HG03558 (cell line): ENCODE data around the gene BMPR1A.

ENCODE experiments used
- ATAC-seq: cut with Tn5 transposase; IDR thresholded peaks from one replicate; pipeline ENCODE4 v1.9.1; 2021; ENCODE audit warnings: moderate number of reproducible peaks; ENCODE audit not compliant: unreplicated experiment; ENCODE audit errors: extremely low read depth

The BMPR1A gene

DNA sequence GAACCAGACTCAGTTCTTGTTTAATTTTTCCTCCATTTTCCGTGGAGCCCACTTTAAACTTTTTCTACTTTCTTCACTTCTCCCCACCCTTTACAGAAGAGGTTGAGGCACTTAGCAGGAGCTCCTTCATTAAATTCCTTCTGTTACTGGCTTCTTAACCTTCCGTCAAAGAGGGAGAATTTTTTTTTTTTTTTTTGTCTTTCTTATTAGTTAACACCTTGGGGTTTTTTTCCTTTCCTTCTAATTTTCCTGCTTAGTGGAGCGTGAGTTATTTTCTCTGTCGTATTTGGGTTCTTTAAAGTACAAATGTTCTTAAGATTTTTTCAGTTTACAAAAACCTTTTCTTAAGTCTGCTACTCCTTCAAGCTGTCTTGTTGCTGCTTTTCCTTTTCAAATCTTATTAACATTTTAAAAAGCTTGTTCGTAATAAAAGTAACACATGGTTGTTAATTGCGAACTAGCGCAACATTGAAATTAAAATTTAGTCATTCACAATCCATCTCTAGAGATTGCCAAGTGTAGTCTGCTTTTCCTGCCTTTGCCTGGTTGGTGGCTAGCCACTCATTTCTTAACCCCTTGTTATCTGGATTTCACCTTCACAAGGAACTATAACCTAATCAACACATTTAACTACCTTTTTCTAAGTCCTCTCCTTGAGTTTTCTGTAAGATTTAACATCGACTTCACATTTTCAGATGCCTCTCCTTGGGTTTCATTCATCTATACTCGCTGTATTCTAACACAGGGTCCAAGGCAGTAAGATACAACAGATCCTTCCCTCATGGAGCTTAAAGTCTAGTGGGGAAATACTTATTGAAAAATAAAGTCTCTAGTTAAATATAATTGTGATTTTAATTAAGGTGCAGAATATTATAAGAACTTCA lies 2.0 kb downstream of the BMPR1A start:
- ATAC-seq, result no peak

DNA sequence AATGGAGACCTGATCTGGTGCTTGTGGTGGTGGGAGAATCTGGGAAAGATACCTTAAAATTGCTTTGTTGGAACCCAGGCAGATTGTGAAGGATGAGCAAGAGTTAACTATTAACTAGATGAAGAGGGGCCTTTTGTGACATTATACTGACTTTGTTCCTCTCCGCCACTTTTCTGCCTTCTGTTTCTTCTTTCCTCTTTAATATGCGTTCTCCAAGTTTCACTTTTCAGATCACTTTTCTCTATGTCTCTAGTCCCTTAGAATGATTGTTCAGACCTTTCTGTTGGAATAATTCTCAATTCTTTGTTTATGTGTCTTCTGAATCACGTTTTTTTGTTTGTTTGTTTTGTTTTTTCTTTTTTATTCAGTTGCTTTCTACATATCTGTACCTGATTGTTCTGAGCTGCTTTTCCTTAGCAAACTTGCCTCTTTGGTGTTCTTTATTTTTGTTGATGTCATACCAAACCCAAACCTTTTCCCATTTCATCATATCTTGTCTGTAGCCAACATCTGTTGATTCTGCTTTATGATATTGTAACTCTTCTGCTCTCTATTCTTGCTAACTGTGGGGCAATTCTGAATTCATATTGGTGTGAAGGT lies 2.8 kb downstream of the BMPR1A start:
- no peak for ATAC-seq

DNA sequence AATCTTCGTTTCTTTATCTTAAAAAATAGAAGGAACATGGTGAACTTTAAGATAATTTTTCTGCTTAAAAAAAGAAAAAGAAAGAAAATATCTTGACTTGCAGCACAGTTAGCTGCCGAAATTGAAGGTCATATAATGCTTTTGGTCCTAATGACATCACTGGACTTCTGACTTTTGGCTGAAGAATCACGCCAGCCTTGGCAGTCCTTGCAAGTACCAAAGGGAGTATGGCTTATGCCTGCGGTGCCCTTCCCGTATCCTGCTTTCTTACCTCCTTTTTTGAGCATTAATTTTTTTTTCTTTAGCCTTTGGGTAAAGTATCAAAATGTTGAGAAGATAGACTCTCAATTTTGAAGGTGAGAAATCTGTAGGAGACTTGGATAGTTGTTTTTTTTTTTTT lies 7.0 kb downstream of the BMPR1A start:
- ATAC-seq, result no peak

DNA sequence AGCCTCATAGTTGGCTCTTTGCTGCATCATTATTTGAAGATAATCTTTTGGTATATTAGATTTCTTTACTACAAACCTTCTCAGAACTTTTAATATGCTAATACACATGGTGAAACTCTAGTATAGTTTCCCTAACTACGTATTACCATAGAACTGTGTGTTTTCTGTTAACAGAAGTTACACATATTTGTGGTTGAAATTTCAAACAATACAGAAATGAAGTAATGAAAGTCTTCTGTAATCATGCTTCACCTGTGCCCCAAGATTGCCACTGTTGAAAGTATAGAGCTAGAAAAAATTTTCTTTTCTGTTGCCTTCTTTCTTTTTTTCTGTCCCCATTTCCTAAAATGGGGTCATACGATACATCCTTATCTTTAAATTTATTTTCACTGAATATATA lies 9.1 kb downstream of the BMPR1A start:
- no peak for ATAC-seq

DNA sequence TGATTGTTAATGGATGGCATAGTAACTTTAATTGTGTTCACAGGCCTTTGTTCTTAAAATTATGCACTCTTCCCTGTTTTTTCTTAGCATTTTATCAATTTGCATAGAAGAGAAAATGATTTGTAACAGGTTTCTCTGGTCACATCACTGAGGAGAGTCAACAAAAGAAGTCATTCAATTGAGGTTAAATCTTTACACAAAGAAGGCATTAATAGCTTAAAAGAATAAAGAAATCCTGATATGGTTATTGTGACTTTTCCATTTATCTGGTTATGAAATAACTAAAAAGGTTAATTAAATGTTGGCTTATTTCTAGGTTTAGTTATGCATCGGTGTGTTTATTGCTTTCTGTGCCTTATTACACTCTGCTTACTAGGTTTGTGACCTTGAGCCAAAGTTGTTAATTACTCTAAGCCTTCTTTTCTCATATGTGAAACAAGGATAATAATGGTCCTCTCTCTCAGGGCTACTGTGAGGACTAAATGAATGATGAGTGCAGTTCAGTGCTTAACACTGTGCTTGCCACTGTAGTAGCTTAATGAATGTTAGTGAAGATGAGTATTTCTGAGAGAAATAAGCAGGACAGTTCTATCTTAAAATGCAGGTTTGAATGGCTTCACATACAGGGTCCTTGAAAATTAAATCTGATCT lies 12.1 kb downstream of the BMPR1A start:
- no peak for ATAC-seq

DNA sequence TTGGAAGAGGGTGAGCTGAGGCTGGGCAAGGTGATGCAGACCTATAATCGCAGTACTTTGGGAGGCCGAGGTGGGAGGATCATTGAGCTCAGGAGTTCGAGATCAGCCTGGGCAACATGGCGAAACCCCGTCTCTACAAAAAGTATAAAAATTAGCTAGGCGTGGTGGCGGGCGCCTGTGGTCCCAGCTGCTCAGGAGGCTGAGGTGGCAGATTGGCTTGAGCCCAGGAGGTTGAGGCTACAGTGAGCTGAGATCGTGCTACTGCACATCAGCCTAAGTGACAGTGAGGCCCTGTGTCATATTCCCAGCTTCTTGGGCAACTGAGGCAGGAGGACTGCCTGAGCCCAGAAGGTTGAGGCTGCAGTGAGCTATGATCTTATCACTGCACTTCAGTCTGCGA lies 13.6 kb downstream of the BMPR1A start:
- ATAC-seq, result no peak

DNA sequence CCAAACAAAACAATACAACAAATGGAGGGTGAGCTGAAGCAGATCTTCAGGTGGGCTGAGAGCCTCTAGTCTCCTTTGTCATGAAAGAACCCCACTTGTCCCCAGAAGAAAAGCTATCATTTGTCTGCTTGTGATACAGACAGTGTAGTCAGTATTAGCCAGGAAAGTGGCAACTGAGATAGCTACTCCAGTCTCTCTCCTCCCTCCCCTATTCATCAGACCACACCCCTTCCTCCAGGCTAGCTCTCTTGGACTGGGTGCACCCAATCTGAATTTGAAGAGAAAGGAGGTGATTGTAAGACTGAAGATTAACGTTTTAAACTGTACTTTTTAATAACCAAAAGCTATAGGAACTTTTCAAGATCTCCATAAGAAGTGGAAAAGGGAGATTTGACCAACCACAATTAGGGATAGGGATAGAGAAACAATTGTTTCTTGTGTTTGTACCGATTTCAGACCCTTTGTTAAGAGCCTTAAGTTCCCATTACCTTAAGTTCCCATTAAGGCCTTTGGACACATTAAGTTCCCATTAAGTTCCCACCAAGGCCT lies 14.1 kb downstream of the BMPR1A start:
- ATAC-seq, result no peak

DNA sequence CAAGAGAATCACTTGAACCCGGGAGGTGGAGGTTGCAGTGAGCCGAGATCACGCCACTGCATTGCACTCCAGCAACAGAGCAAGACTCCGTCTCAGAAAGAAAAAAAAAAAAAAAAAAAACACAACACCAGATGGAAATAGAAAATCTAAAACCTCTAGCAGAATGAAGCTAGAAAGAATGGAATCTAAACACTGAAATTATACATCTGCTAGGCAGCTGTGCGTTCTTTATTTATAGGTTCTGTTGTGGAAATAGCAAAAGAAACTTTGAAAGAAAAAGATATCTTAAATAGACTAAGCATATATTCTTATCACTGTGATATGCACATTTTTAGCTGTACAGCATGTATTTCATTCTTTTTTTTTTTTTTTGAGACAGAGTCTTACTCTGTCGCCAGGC lies 17.1 kb downstream of the BMPR1A start:
- ATAC-seq, result no peak

DNA sequence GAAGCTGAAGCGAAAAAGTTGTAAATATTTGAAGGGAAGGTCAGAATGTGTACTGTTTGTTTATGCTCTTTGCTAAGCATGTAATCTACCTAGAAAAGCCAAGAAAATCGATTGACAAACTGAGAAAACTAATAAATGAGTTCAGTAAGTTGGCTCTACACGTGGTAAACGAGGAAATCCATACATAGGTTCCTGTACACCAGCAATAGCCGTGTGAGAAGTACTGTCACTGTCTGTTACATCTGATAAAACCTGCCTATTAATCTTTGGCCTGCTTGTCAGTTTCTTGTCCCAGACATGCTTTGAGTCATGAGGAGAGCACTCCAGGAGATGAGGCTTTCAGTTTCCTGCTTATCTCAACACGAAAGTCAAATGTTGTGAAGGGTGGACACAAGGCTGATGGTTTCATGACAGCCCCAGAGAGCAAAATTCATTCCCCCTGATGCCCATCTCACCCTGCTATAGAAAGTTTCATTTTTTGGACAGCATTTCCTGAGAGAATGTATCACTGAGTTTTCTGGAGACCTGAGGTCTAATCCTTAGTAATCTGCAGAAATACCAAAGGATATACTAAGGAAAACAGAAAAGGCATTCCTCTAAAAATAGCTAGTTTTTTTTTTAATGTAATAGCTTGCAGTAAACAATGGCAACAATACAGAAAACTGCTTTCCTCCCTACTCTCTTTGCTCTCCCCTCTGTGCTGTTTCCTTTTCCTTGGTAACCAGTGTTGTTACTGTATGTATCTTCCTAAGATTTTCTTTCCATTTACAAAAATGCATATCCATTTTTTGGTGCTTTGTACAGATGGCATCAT lies 18.8 kb downstream of the BMPR1A start:
- ATAC-seq, result no peak

DNA sequence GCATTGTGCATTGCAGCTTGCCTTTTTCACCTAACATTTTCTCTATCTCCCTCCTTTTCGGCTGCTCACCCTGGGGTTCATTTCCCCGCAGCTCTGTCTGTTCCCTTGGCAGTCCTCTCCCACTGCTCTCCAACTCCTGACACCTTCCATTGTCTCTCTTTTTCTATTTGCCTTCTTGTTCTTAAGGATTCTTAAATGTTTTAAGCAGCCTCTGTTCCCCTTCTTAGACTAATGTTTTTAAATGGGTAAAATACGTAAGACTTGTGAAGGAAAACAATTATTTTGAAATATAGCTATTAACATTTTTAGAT lies 19.4 kb downstream of the BMPR1A start:
- ATAC-seq, result no peak

DNA sequence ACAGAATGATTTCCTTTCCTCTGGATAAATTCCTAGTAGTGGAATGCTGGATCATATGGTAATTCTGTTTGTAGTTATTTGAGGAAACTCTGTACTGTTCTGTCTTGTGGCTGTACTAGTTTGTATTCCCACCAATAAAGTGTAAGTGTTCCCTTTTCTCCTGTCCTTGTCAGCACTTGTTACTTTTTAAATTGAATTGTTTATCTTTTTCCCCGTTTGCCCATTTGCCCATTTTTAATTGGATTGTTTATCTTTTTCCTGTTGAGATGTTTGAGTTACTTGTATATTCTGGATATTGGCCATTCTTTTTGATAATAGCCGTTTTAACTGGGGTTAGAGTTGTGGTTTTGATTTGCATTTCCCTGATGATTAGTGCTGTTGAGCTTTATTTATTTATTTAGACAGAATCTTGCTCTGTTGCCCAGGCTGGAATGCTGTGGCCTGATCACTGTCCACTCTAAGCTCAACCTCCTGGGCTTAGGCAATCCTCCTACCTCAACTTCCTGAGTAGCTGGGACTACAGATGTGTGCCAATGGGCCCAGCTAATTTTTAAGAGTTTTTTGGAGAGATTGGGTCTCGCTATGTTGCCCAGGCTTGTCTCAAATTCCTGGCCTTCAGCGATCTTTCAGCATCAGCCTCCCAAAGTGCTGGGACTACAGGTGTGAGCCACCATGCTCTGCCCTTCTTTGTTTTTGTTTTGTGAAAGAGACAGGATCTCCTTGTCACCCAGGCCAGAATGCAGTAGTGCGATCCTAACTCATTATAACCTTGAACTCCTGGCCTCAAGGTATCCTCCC lies 23.0 kb downstream of the BMPR1A start:
- no peak for ATAC-seq

DNA sequence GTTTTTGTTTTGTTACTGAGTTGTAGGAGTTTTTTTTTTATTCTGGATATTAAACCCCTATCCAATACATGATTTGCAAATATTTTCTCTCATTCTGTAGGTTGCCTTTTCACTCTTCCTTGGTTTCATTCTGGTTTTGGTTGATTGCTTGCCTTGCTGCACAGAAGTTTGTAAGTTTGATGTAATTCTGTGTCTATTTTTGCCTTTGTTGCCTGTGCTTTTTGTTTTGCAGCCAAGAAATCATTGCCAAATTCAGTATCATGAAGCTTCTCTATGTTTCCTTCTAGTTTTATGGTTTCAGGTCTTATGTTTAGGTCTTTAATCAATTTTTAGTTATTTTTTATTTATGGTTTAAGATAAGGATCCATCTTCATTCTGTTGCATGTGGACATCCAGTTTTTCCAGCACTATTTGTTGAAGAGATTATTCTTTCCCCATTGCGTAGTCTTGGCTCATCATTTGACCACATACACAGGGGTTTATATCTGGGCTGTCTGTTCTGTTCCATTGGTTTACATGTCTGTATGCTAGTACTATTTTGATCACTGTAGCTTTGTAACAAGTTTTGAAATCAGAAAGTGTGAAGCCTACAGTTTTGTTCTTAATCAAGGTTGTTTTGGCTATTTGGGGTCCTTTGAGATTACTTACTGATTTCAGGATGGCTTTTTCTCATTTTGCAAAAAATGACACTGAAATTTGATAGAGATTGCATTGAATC lies 26.4 kb downstream of the BMPR1A start:
- no peak for ATAC-seq

DNA sequence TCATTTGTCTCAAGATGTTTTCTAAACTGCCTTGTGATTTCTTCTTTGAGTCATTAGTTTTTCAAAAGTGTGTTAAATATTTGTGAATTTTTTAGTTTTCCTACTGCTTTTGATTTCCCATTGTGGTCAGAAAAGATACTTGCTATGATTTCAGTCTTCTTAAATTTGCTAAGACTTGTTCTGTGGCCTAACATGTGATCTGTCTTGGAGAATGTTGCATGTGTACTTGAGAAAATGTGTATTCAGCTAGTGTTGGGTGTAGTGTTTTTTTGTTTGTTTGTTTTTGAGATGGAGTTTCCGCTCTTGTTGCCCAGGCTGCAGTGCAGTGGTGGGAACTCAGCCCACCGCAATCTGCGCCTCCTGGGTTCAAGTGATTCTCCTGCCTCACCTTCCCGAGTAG lies 28.6 kb downstream of the BMPR1A start:
- ATAC-seq, result no peak

DNA sequence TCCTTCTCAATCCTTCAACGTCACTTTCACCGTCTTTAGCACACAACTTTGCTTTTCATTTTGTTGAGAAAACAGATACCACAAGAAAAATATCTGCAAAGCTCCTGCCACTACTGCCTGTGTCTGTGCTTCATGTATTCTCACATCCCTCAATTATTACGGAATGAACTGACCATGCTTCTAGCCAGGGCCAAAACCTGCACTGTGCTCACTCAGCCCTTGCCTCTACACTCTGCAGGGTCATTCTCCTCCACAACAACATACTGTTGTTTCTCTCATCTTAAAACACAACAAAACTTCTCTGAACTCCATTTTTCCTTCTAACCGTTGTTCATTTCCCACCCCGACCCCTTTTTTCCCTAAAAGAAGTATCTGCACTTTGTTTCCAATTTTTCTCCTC lies 29.5 kb downstream of the BMPR1A start:
- no peak for ATAC-seq

DNA sequence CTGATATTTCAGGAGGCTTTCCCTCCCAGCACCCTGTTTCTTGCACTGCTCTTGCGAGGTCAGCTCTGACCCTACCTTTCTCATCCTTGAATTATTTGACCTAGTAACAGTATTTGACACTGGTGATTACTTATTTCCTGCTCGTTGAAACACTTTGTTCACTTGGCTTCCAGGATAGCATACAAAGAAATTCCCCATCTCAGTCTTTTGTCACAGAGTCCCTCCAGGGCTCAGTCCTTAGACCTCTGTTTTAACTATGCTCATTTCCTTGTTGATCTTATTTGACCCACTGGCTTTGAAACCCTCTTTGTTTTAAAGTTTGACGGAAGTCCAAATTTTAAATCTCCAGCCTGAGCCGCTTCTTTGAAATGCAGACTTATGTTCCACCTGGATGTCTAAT lies 29.9 kb downstream of the BMPR1A start:
- ATAC-seq, result no peak

DNA sequence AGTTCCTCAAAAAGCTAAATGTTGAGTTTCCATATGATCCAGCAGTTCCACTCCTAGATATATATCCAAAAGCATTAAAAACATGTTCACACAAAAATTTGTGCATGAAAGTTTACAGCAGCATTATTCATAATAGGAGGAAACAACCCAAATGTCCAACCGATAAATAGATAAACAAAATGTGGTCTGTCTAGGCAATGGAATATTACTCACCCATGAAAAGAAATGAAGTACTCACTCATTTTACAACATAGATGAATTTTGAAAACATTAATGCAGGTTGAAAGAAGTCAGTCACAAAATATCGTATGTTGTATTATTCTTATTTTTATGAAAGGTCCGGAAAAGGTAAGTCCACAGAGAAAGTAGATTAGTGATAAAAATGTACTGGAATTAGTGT lies 34.0 kb downstream of the BMPR1A start:
- ATAC-seq, result no peak

DNA sequence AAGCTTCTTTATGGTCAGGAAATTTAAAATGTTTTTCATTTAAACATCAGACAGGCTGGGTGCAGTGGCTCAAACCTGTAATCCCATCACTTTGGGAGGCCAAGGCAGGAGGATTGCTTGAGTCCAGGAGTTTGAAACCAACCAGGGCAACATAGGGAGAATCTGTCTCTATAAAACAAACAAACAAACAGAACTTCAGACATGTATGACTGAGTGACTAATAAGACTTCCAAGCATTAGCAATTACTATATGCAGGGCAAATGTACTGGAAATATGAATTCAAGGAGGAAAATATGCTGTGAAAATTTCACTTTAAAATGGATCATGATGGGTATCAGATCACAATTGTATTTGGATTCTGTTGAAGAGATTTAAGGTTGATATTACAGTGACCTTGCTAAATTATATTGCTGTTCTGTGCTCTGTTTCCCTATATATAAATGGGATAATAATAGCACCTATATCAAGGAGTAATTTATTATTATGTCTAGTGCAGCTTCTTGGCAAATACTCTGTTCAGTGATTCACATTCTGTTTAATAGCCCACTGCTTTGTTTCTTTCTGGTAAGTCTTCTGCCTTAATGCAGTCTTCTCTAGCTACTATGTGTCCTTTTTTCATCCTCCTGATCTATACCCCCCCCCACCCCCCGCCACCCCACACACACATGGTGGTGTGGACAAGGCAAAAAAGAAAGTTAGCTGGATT lies 36.2 kb downstream of the BMPR1A start:
- no peak for ATAC-seq

DNA sequence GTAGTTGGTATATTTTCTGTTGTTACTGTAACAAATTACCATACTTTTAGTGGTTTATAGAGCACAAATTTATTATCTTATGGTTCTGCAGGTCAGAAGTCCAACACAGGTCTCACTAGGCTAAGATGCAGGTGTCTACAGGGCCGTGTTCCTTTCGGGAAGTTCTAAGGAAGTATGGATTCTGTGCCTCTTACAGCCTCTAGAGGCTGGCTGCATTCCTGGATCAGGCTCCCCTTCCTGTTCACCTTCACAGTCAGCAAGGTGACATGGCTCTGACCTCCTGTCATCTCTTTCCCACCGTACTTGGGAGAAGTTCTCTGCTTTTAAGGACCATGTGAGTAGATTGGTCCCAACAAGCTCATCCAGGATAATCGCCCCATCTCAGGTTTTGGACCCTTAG lies 37.3 kb downstream of the BMPR1A start:
- ATAC-seq, result no peak

DNA sequence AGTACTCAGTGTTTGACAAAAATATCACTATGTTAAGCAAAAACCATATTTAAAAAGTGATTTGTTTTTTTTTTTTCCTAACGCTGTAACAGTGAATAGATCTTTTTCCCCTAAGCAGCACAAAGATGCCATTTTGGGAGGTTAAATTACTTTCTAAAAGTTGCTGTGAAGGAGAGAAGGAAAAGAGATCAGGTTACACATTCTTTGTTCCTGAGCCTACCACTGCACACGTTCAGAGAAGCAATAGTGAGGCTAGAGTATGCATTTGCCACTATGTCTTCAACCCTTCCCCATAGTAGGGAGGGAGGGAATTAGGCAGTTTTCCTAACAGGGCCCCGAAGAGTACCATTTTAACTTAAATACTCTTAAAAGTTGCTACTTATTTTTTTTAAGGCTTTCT lies 38.9 kb downstream of the BMPR1A start:
- ATAC-seq, result no peak
